Kidney (tissue), 14 donors: ENCODE data around the gene HSP90AB1. TPM values are rescaled to one million over a fixed set of nuclear protein-coding genes. Genes with fewer than 3 reads are reported as not detected.
A peak's percentile ranks its signal among the peaks of the same experiment; 100 is the strongest.

Experiments
- DNase-seq, 5 donors: peaks; one replicate each; pipeline ENCODE4 v3.0.0-alpha.2; 2013 to 2020
- FAIRE-seq: peaks from 2 replicates; lab custom pipeline; 2012; peaks lifted over from hg19 to GRCh38; lab: Jason Lieb, UNC
- H3K27ac ChIP-seq, 2 donors: one replicate each; pipeline ENCODE4 v1.7.0; 2013; ENCODE audit warnings: low read depth in 2 of 2, low read length in 2 of 2, inconsistent platforms in 1 of 2
- H3K27me3 ChIP-seq: one replicate; pipeline ENCODE4 v1.7.1; 2013; ENCODE audit warnings: low read length, inconsistent platforms; ENCODE audit not compliant: control insufficient read depth, insufficient read depth
- H3K36me3 ChIP-seq, 3 donors: one replicate each; pipeline versions ENCODE4 v1.7.0 to v1.7.1; 2013; ENCODE audit warnings: low read length in 3 of 3, control low read depth in 1 of 3, inconsistent platforms in 1 of 3; ENCODE audit not compliant: insufficient read depth in 3 of 3, control insufficient read depth in 2 of 3
- H3K4me1 ChIP-seq, 3 donors: one replicate each; pipeline versions ENCODE4 v1.7.0 to v1.7.1; 2013; ENCODE audit warnings: low read length in 3 of 3, inconsistent platforms in 1 of 3, low read depth in 1 of 3; ENCODE audit not compliant: control insufficient read depth in 2 of 3, insufficient read depth in 2 of 3
- H3K4me3 ChIP-seq, 3 donors: one replicate each; pipeline versions ENCODE4 v1.7.0 to v1.8.1; 2013; ENCODE audit warnings: low read length in 3 of 3, control low read depth in 1 of 3, inconsistent platforms in 1 of 3
- H3K9ac ChIP-seq, 3 donors: one replicate each; pipeline versions ENCODE4 v1.7.0 to v1.7.1; 2013; ENCODE audit warnings: low read length in 3 of 3, control low read depth in 1 of 3, inconsistent platforms in 1 of 3
- H3K9me3 ChIP-seq, 3 donors: one replicate each; pipeline versions ENCODE4 v1.7.0 to v1.7.1; 2013; ENCODE audit warnings: low read length in 3 of 3, control low read depth in 1 of 3, inconsistent platforms in 1 of 3; ENCODE audit not compliant: control insufficient read depth in 2 of 3, insufficient read depth in 1 of 3
- CTCF ChIP-seq: IDR thresholded peaks from 3 replicates; pipeline ENCODE4 v1.5.1; 2012; ENCODE audit warnings: mild to moderate bottlenecking, moderate library complexity, borderline replicate concordance; ENCODE audit not compliant: insufficient read depth; ENCODE audit errors: extremely low read depth
- intact Hi-C: fragments of 100-400 bp; cut with DNase I; formaldehyde crosslinking; loops from one replicate; pipeline ENCODE4 v1.11.1; 2022
- polyA plus RNA-seq: library from polyadenylated mRNA; stranded (reverse); fragments of 350-450 nt; fragmentation: Illumina TruSeq; extraction: RNeasy Lipid Tissue Mini Kit (QIAGEN cat#74804); gene quantifications from one replicate; pipeline ENCODE4 v1.2.3, GENCODE V29; 2014; ENCODE audit warnings: low read depth, low replicate concordance; ENCODE audit not compliant: insufficient read depth
- total RNA-seq: library from RNA; stranded (reverse); fragmentation: NEBNext Ultra II Directional; extraction: Animal tissue kit (Norgen Biotek cat#: 25700); gene quantifications from one replicate; pipeline ENCODE4 v1.2.1, GENCODE V29; 2021
- donor health status: control.
- donor health status: control.
- donor health status: control.
- donor health status: control.
- donor health status: control.
- donor health status: DM: yes; HTN: yes; CAD: no.
- donor health status: Normal renal cell carcinoma (clear cell type).

HSP90AB1 gene
- total and polyA plus RNA-seq, 2 donors from 2014 or later, result 499 to 551 TPM

GRCh38 chr6:44253307-44254101 is 6.6 kb downstream of the HSP90AB1 start:
- Histone ChIP-seq H3K4me3 (no peak overlapping the region), H3K4me1 (peaks cover 0 to 14% (median 0%) of the 10 kb centered on the region in 3 donors), H3K9ac (no peak overlapping the region), H3K27me3 (no peaks in the 10 kb centered on the region), H3K36me3 (peaks cover 20 to 53% (median 44%) of the 10 kb centered on the region in 3 donors), H3K9me3 (no peaks in the 10 kb centered on the region), H3K27ac (no peak overlapping the region)
- intact Hi-C loops, result no loop called here
- TF ChIP-seq CTCF, result no peak
- peak in 1 of 5 donors; percentile 35 for DNase-seq
- no peak for FAIRE-seq

- H3K9me3 ChIP-seq, result no peaks in the 10 kb centered on the region
- H3K27me3 ChIP-seq, result no peaks in the 10 kb centered on the region
- intact Hi-C loops, result no loop called here
- no peak for TF ChIP-seq CTCF
- no peak overlapping the region for H3K27ac ChIP-seq
- H3K36me3 ChIP-seq, result peaks cover 16 to 44% (median 43%) of the 10 kb centered on the region in 3 donors
- no peak overlapping the region for H3K4me3 ChIP-seq
- DNase-seq, result peak in 1 of 5 donors; percentile 46
- FAIRE-seq, result no peak
- H3K9ac ChIP-seq, result no peak overlapping the region
- peaks cover 0 to 10% (median 0%) of the 10 kb centered on the region in 3 donors for H3K4me1 ChIP-seq
These were observed 7.5 kb downstream of the HSP90AB1 start for GRCh38 chr6:44254191-44255104.

- peak overlapping the region in 1 of 3 donors; percentile 20 for H3K4me3 ChIP-seq
- no peaks in the 10 kb centered on the region for H3K27me3 ChIP-seq
- no peak overlapping the region for H3K27ac ChIP-seq
- peaks cover 8 to 44% (median 39%) of the 10 kb centered on the region in 3 donors for H3K36me3 ChIP-seq
- peak in 1 of 5 donors; percentile 63 for DNase-seq
- TF ChIP-seq CTCF, result no peak
- H3K9me3 ChIP-seq, result no peaks in the 10 kb centered on the region
- FAIRE-seq, result no peak
- peaks cover 0 to 10% (median 0%) of the 10 kb centered on the region in 3 donors for H3K4me1 ChIP-seq
- intact Hi-C loops, result no loop called here
- H3K9ac ChIP-seq, result no peak overlapping the region
These were observed 8.4 kb downstream of the HSP90AB1 start for GRCh38 chr6:44255105-44255808.
